A549 (cell line): Measurements from ENCODE around the gene SHF.

Experiments
- CBX2 ChIP-seq: fragments of 200-600 bp; sonication (generic); IDR thresholded peaks from 2 replicates; pipeline ENCODE4 v1.6.1; 2016; ENCODE audit warnings: low read depth, mild to moderate bottlenecking, borderline replicate concordance
- JUN ChIP-seq, 2 experiments: fragments of >200 bp; sonication (Bioruptor Twin); formaldehyde crosslinking; IDR thresholded peaks; 2 replicates in 1 of 2; 3 replicates in 1 of 2; pipeline ENCODE4 v1.6.1; 2016 to 2017
- JUNB ChIP-seq: fragments of >200 bp; sonication (Bioruptor Twin); formaldehyde crosslinking; IDR thresholded peaks from 2 replicates; pipeline ENCODE4 v1.6.1; 2016
- POLR2A ChIP-seq: IDR thresholded peaks from 2 replicates; pipeline ENCODE4 v1.6.1; 2012; ENCODE audit warnings: mild to moderate bottlenecking, low read length
- POLR2AphosphoS2 ChIP-seq: conservative IDR thresholded peaks from 2 replicates; pipeline ENCODE4 v1.6.1; 2012; ENCODE audit warnings: low read length, improper control_type of control experiment, inconsistent platforms
- ZNF302 ChIP-seq: fragments of 250-450 bp; sonication (Bioruptor Pico); IDR thresholded peaks from 2 replicates; pipeline ENCODE4 v1.9.0; 2021; ENCODE audit warnings: inconsistent platforms, mild to moderate bottlenecking, moderate library complexity
- TF ChIP-seq, protein P1 (sequence below): fragments of >200 bp; sonication (Bioruptor Twin); formaldehyde crosslinking; IDR thresholded peaks from 3 replicates; pipeline ENCODE4 v1.5.1; 2016
- TF ChIP-seq, protein P2 (sequence below): fragments of 250-450 bp; sonication (Bioruptor Pico); IDR thresholded peaks from 2 replicates; pipeline ENCODE4 v1.5.0; 2021; ENCODE audit warnings: mild to moderate bottlenecking, moderate library complexity, borderline replicate concordance

DNA sequence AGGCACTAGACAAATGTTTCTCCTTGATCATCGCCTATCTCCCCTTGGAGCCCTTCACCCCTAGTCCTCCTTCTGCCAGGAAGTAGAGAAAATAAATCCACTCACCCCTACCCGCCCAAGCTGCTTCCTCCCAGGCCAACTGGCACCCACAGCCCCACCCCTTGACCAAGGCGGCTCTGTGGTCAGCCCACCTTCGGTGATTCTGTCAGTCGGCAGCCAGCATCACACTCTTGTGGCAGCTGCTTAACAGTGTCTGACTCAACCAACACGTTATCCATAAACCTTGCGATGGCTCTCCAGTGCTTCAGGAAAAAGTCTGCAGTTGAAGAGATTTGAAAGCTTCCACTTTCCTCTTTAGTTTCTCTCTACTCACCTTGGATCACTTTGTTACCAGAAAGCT lies 7.6 kb downstream of the SHF start:
- TF ChIP-seq JUNB (no peak), POLR2AphosphoS2 (no peak), POLR2A (no peak), JUN (IDR thresholded peaks at IDR 0.05) (no peak), ZNF302 (CRISPR knock-in tag) (no peak), CBX2 (no peak)
- TF ChIP-seq, protein P1, sequence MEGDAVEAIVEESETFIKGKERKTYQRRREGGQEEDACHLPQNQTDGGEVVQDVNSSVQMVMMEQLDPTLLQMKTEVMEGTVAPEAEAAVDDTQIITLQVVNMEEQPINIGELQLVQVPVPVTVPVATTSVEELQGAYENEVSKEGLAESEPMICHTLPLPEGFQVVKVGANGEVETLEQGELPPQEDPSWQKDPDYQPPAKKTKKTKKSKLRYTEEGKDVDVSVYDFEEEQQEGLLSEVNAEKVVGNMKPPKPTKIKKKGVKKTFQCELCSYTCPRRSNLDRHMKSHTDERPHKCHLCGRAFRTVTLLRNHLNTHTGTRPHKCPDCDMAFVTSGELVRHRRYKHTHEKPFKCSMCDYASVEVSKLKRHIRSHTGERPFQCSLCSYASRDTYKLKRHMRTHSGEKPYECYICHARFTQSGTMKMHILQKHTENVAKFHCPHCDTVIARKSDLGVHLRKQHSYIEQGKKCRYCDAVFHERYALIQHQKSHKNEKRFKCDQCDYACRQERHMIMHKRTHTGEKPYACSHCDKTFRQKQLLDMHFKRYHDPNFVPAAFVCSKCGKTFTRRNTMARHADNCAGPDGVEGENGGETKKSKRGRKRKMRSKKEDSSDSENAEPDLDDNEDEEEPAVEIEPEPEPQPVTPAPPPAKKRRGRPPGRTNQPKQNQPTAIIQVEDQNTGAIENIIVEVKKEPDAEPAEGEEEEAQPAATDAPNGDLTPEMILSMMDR = no peak
- TF ChIP-seq, protein P2, sequence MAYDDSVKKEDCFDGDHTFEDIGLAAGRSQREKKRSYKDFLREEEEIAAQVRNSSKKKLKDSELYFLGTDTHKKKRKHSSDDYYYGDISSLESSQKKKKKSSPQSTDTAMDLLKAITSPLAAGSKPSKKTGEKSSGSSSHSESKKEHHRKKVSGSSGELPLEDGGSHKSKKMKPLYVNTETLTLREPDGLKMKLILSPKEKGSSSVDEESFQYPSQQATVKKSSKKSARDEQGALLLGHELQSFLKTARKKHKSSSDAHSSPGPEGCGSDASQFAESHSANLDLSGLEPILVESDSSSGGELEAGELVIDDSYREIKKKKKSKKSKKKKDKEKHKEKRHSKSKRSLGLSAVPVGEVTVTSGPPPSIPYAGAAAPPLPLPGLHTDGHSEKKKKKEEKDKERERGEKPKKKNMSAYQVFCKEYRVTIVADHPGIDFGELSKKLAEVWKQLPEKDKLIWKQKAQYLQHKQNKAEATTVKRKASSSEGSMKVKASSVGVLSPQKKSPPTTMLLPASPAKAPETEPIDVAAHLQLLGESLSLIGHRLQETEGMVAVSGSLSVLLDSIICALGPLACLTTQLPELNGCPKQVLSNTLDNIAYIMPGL (CRISPR knock-in tag) = no peak
